MM.1S (cell line): ENCODE results near the gene PLA2R1.

Experiments
- CTCF ChIP-seq: fragments of 300-600 bp; sonication (generic); IDR thresholded peaks from 2 replicates; pipeline ENCODE4 v1.5.1; 2016; ENCODE audit warnings: antibody characterized with exemption, low read length, mixed read lengths
- EZH2 ChIP-seq: fragments of 300-600 bp; sonication (generic); optimal IDR thresholded peaks from 2 replicates; pipeline ENCODE3; 2017; ENCODE audit warnings: low read depth, mild to moderate bottlenecking, antibody characterized with exemption, low read length, mixed read lengths

GRCh38 chr2:160105366-160105765 is 43.0 kb upstream of the PLA2R1 start:
- TF ChIP-seq CTCF (no peak), EZH2 (no peak)
